ENCODE measurements around the gene DENND1A. TPM values are rescaled to one million over a fixed set of nuclear protein-coding genes. Genes with fewer than 3 reads are reported as not detected.

Gene DENND1A
- total and polyA plus RNA-seq, 2 of the 13 experiments (the other 11 are each of a cell fraction or from before 2014, with no cell fraction given), result 14.8 to 30.1 TPM

- TF ChIP-seq, protein P1, sequence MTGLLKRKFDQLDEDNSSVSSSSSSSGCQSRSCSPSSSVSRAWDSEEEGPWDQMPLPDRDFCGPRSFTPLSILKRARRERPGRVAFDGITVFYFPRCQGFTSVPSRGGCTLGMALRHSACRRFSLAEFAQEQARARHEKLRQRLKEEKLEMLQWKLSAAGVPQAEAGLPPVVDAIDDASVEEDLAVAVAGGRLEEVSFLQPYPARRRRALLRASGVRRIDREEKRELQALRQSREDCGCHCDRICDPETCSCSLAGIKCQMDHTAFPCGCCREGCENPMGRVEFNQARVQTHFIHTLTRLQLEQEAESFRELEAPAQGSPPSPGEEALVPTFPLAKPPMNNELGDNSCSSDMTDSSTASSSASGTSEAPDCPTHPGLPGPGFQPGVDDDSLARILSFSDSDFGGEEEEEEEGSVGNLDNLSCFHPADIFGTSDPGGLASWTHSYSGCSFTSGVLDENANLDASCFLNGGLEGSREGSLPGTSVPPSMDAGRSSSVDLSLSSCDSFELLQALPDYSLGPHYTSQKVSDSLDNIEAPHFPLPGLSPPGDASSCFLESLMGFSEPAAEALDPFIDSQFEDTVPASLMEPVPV (CRISPR knock-in tag; IDR thresholded peaks at IDR 0.05), result no peak
- TF ChIP-seq MXD4 (CRISPR knock-in tag; IDR thresholded peaks at IDR 0.05) (peak; percentile 80), NAIF1 (CRISPR knock-in tag; IDR thresholded peaks at IDR 0.05; ENCODE audit: borderline replicate concordance) (no peak), ZNF816 (CRISPR knock-in tag; IDR thresholded peaks at IDR 0.05; ENCODE audit: borderline replicate concordance) (peak; percentile 56; the same call in 1 of the 2 replicates), ZMYM3 (CRISPR knock-in tag; IDR thresholded peaks at IDR 0.05) (no peak), POGZ (CRISPR knock-in tag; IDR thresholded peaks at IDR 0.05) (peak; percentile 66), JDP2 (CRISPR knock-in tag; IDR thresholded peaks at IDR 0.05; ENCODE audit: borderline replicate concordance) (no peak), ZNF710 (CRISPR knock-in tag; IDR thresholded peaks at IDR 0.05; ENCODE audit: borderline replicate concordance) (peak; percentile 18; the same call in 1 of the 2 replicates), GATAD1 (CRISPR knock-in tag; IDR thresholded peaks at IDR 0.05) (no peak)
- TF ChIP-seq, protein P2, sequence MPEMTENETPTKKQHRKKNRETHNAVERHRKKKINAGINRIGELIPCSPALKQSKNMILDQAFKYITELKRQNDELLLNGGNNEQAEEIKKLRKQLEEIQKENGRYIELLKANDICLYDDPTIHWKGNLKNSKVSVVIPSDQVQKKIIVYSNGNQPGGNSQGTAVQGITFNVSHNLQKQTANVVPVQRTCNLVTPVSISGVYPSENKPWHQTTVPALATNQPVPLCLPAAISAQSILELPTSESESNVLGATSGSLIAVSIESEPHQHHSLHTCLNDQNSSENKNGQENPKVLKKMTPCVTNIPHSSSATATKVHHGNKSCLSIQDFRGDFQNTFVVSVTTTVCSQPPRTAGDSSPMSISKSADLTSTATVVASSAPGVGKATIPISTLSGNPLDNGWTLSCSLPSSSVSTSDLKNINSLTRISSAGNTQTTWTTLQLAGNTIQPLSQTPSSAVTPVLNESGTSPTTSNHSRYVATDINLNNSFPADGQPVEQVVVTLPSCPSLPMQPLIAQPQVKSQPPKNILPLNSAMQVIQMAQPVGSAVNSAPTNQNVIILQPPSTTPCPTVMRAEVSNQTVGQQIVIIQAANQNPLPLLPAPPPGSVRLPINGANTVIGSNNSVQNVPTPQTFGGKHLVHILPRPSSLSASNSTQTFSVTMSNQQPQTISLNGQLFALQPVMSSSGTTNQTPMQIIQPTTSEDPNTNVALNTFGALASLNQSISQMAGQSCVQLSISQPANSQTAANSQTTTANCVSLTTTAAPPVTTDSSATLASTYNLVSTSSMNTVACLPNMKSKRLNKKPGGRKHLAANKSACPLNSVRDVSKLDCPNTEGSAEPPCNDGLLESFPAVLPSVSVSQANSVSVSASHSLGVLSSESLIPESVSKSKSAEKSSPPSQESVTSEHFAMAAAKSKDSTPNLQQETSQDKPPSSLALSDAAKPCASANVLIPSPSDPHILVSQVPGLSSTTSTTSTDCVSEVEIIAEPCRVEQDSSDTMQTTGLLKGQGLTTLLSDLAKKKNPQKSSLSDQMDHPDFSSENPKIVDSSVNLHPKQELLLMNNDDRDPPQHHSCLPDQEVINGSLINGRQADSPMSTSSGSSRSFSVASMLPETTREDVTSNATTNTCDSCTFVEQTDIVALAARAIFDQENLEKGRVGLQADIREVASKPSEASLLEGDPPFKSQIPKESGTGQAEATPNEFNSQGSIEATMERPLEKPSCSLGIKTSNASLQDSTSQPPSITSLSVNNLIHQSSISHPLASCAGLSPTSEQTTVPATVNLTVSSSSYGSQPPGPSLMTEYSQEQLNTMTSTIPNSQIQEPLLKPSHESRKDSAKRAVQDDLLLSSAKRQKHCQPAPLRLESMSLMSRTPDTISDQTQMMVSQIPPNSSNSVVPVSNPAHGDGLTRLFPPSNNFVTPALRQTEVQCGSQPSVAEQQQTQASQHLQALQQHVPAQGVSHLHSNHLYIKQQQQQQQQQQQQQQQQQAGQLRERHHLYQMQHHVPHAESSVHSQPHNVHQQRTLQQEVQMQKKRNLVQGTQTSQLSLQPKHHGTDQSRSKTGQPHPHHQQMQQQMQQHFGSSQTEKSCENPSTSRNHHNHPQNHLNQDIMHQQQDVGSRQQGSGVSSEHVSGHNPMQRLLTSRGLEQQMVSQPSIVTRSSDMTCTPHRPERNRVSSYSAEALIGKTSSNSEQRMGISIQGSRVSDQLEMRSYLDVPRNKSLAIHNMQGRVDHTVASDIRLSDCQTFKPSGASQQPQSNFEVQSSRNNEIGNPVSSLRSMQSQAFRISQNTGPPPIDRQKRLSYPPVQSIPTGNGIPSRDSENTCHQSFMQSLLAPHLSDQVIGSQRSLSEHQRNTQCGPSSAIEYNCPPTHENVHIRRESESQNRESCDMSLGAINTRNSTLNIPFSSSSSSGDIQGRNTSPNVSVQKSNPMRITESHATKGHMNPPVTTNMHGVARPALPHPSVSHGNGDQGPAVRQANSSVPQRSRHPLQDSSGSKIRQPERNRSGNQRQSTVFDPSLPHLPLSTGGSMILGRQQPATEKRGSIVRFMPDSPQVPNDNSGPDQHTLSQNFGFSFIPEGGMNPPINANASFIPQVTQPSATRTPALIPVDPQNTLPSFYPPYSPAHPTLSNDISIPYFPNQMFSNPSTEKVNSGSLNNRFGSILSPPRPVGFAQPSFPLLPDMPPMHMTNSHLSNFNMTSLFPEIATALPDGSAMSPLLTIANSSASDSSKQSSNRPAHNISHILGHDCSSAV (CRISPR knock-in tag; IDR thresholded peaks at IDR 0.05; ENCODE audit: borderline replicate concordance), result no peak
- TF ChIP-seq, protein P3, sequence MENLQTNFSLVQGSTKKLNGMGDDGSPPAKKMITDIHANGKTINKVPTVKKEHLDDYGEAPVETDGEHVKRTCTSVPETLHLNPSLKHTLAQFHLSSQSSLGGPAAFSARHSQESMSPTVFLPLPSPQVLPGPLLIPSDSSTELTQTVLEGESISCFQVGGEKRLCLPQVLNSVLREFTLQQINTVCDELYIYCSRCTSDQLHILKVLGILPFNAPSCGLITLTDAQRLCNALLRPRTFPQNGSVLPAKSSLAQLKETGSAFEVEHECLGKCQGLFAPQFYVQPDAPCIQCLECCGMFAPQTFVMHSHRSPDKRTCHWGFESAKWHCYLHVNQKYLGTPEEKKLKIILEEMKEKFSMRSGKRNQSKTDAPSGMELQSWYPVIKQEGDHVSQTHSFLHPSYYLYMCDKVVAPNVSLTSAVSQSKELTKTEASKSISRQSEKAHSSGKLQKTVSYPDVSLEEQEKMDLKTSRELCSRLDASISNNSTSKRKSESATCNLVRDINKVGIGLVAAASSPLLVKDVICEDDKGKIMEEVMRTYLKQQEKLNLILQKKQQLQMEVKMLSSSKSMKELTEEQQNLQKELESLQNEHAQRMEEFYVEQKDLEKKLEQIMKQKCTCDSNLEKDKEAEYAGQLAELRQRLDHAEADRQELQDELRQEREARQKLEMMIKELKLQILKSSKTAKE (CRISPR knock-in tag; IDR thresholded peaks at IDR 0.05; ENCODE audit: borderline replicate concordance), result no peak
- TF ChIP-seq, protein P4, sequence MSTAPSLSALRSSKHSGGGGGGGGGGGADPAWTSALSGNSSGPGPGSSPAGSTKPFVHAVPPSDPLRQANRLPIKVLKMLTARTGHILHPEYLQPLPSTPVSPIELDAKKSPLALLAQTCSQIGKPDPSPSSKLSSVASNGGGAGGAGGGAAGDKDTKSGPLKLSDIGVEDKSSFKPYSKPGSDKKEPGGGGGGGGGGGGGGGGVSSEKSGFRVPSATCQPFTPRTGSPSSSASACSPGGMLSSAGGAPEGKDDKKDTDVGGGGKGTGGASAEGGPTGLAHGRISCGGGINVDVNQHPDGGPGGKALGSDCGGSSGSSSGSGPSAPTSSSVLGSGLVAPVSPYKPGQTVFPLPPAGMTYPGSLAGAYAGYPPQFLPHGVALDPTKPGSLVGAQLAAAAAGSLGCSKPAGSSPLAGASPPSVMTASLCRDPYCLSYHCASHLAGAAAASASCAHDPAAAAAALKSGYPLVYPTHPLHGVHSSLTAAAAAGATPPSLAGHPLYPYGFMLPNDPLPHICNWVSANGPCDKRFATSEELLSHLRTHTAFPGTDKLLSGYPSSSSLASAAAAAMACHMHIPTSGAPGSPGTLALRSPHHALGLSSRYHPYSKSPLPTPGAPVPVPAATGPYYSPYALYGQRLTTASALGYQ (CRISPR knock-in tag; IDR thresholded peaks at IDR 0.05), result no peak
Measured at GRCh38 chr9:123470121-123470782, 459.7 kb downstream of the DENND1A start (continued).
